Measurements from ENCODE around the gene STK24. TPM values are rescaled to one million over a fixed set of nuclear protein-coding genes. Genes with fewer than 3 reads are reported as not detected.

Gene STK24
- total RNA-seq, 3 donors from 2014 or later, result 61.3 to 149 (median 71.9) TPM

DNA sequence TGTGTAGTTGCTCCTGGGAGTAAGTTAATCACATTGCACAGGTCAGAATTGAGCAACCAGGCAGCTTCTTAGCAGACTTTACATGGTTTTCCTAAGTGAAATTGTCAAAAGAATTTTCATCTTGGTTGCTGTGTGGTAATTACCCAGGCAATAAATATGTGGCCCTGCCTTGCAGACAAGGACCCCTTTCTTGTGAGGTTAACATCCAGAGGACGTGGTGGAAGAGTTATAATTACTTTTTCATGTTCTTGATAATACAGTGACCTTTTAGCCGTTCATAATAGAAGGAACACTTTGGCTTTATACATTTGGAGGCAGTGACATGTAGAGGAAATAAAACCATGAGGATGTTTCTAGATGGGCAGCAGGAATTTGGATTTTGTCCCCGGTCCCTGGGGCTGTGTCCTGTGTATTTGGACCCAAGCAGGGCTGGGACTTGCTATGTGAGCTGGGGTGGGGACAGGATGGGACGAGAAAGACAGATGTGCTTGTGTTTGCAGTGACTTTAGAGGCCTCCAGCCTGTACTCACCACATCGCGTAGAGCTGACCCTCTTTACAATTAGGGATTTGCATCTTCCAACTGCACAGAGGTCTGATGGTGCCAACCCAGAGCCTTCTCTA is 156.2 kb downstream of the STK24 start:
- intact Hi-C loops (cut with DNase I; ENCODE audit: low total_unique reads), result no loop called here

DNA sequence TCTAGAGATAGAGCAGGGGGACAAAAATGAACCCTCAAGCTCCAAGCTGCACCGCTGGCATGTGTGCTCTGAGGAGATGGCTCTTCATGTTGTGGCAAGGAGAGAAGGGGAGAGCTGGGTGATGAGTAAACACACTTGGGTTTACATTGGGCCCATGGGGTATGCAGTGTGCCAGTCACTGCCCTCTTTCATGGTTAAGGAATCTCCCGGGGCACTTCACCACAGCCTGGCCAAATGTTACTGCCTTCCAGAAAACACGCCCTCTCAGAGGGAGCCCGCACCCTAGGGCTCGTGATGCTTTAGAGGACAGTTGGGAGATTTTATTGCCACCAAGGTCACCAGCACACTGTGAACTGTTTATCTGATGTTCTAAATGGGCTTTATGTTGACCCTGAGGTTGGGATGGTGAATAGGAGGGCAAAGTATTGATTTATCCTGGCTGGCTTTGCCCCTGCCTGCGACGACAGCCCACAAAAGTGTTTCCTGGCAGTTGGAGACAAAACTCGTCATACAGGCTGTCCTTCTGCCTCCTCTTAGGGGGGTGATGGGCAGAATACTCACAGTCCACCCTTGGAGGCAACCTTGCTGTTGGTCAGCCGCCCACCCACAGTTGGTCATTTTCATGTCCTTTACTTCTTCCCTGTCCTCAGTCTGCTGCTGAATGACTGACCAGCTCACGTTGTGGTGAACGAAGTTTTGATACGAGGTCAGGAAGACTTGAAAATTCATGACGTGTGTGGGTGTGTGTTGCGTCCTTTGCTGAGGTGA is 156.9 kb downstream of the STK24 start:
- Histone ChIP-seq H3K27me3 (no peaks in the 10 kb centered on the region), H3K36me3 (no peaks in the 10 kb centered on the region), H3K27ac (peak overlapping the region; percentile 62 to 73), H3K4me3 (no peak overlapping the region), H3K9me3 (no peaks in the 10 kb centered on the region), H3K4me1 (peaks cover 0 to 7% of the 10 kb centered on the region in 2 donors)
- intact Hi-C loops (cut with DNase I; ENCODE audit: low total_unique reads), result no loop called here
- DNase-seq (ENCODE audit: low spot score in 2 of 2), result no peak
- no peak for TF ChIP-seq POLR2A (IDR thresholded peaks at IDR 0.05)
- TF ChIP-seq, protein P1, sequence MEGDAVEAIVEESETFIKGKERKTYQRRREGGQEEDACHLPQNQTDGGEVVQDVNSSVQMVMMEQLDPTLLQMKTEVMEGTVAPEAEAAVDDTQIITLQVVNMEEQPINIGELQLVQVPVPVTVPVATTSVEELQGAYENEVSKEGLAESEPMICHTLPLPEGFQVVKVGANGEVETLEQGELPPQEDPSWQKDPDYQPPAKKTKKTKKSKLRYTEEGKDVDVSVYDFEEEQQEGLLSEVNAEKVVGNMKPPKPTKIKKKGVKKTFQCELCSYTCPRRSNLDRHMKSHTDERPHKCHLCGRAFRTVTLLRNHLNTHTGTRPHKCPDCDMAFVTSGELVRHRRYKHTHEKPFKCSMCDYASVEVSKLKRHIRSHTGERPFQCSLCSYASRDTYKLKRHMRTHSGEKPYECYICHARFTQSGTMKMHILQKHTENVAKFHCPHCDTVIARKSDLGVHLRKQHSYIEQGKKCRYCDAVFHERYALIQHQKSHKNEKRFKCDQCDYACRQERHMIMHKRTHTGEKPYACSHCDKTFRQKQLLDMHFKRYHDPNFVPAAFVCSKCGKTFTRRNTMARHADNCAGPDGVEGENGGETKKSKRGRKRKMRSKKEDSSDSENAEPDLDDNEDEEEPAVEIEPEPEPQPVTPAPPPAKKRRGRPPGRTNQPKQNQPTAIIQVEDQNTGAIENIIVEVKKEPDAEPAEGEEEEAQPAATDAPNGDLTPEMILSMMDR (IDR thresholded peaks at IDR 0.05), result no peak
- TF ChIP-seq POLR2AphosphoS5 (IDR thresholded peaks at IDR 0.05), result no peak

More for the DNA sequence above, 156.2 kb downstream of the STK24 start:
- no peak for DNase-seq (ENCODE audit: low spot score in 2 of 2)
- Histone ChIP-seq H3K4me3 (no peak overlapping the region), H3K9me3 (no peaks in the 10 kb centered on the region), H3K36me3 (no peaks in the 10 kb centered on the region), H3K4me1 (peaks cover 0 to 5% of the 10 kb centered on the region in 2 donors), H3K27ac (peak overlapping the region; percentile 62 to 73), H3K27me3 (no peaks in the 10 kb centered on the region)
- TF ChIP-seq, protein P1 (IDR thresholded peaks at IDR 0.05), result no peak

DNA sequence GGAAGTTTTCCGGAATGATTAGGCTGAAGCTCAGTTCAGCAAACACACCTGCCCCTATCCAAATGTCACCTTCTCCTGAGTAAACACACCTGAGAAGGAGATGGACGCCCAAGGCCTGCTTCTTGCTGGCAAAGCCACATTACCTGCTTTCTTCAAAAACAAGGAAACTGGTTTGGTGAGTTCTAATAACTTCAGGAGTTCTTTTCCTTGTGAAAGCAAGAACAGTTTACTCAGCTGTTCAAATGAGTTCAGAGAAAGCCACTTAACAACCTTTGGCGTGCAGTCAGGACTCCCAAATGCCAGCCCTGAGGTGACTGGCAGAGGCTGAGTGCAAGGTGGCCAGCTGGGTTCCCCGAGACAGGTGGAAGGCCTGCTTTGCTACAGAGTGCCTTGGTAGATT is 160.5 kb downstream of the STK24 start:
- Histone ChIP-seq H3K36me3 (no peaks in the 10 kb centered on the region), H3K4me1 (peaks cover 0 to 7% of the 10 kb centered on the region in 2 donors), H3K27ac (peak overlapping the region; percentile 54 to 74), H3K9me3 (no peaks in the 10 kb centered on the region), H3K27me3 (no peaks in the 10 kb centered on the region), H3K4me3 (no peak overlapping the region)
- intact Hi-C loops (cut with DNase I; ENCODE audit: low total_unique reads), result no loop called here
- TF ChIP-seq POLR2AphosphoS5 (IDR thresholded peaks at IDR 0.05) (peak in 2 of 3 donors; percentile 81 to 86), POLR2A (IDR thresholded peaks at IDR 0.05) (no peak)
- TF ChIP-seq, protein P1 (IDR thresholded peaks at IDR 0.05), result no peak
- DNase-seq (ENCODE audit: low spot score in 2 of 2), result peak; percentile 90

DNA sequence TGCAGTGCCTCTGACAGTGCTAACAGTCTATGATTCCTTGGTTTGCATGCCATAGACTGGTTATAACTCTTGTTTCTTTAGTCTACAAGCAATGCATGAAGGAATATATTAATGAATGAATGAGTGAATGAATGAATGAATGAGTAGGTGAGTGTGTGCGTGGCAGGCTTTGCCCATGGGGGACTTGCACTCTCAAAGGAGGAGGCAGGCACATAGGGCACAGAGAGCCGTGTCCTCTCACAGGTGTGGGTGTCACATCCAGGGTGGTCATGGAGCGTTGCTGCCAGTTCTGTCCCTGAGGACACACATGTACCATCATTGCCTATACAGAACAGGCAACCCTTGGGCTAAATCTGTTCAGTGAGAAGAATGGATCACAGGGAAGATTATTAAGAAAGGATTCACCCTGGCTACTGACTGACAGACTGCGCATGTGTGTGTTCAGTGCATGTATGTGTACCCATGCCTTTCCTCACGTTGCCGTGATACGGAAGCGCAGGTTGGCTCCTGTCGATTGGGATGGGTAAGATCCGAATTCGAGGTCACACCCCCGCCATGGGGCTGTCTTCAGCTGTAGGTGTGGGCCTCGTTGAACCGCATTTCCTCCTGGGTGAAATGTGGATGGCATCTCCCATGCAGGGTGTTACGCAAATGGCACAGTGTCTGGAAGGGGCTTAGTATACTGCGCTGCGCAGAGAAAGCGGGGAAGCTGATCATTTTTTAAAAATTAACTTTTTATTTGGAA is 161.4 kb downstream of the STK24 start:
- Histone ChIP-seq H3K4me1 (peaks cover 0 to 7% of the 10 kb centered on the region in 2 donors), H3K4me3 (no peak overlapping the region), H3K9me3 (no peaks in the 10 kb centered on the region), H3K27me3 (no peaks in the 10 kb centered on the region), H3K36me3 (no peaks in the 10 kb centered on the region), H3K27ac (peak overlapping the region; percentile 54 to 74)
- DNase-seq (ENCODE audit: low spot score in 2 of 2), result no peak
- intact Hi-C loops (cut with DNase I; ENCODE audit: low total_unique reads), result no loop called here
- TF ChIP-seq, protein P1 (IDR thresholded peaks at IDR 0.05), result no peak
- TF ChIP-seq POLR2AphosphoS5 (IDR thresholded peaks at IDR 0.05) (no peak), POLR2A (IDR thresholded peaks at IDR 0.05) (no peak)

Measured in breast epithelium (tissue), 4 donors.